BLaER1 treated with 17β-estradiol and CSF1 and Interleukin-3, amounts not matched to agents 10 nM and 100 nM (cell line): Measurements from ENCODE around the gene CLDN14.
A peak's percentile ranks its signal among the peaks of the same experiment; 100 is the strongest.

ENCODE experiments used
- H3K27ac ChIP-seq, 11 experiments: shearing (Covaris generic); formaldehyde crosslinking; 2 replicates each; pipeline ENCODE4 v1.8.1; 2022
- H3K27me3 ChIP-seq, 11 experiments: shearing (Covaris generic); formaldehyde crosslinking; 2 replicates each; pipeline ENCODE4 v1.8.1; 2022
- H3K36me3 ChIP-seq, 11 experiments: shearing (Covaris generic); formaldehyde crosslinking; 2 replicates each; pipeline ENCODE4 v1.8.1; 2022
- H3K4me1 ChIP-seq, 10 experiments: shearing (Covaris generic); formaldehyde crosslinking; 2 replicates each; pipeline ENCODE4 v1.8.1; 2022
- H3K4me2 ChIP-seq, 11 experiments: shearing (Covaris generic); formaldehyde crosslinking; 2 replicates each; pipeline ENCODE4 v1.8.1; 2022
- H3K4me3 ChIP-seq, 10 experiments: shearing (Covaris generic); formaldehyde crosslinking; 2 replicates each; pipeline ENCODE4 v1.8.1; 2022
- H3K9ac ChIP-seq, 11 experiments: shearing (Covaris generic); formaldehyde crosslinking; 2 replicates each; pipeline ENCODE4 v1.8.1; 2022
- H3K9me3 ChIP-seq, 11 experiments: shearing (Covaris generic); formaldehyde crosslinking; replicated peaks in 1 of 11; 2 replicates each; pipeline ENCODE4 v1.8.1; 2022
- H4K20me1 ChIP-seq, 11 experiments: shearing (Covaris generic); formaldehyde crosslinking; 2 replicates each; pipeline ENCODE4 v1.8.1; 2022
- Cebpa-rat ChIP-seq, 11 experiments: shearing (Covaris generic); IDR thresholded peaks; 2 replicates each; pipeline ENCODE4 v1.8.1; 2022

The CLDN14 gene

GRCh38 chr21:36513430-36513829 lies 33.5 kb upstream of the CLDN14 start:
- no peak for TF ChIP-seq Cebpa-rat (IDR thresholded peaks at IDR 0.05)
- H3K36me3 ChIP-seq, result no peaks in the 10 kb centered on the region
- H3K4me3 ChIP-seq, result no peak overlapping the region
- no peak overlapping the region for H3K27ac ChIP-seq
- peak overlapping the region in 8 of 11 experiments; percentile 9 to 71 (median 41); a peak in 14 of 22 replicates for H3K4me2 ChIP-seq
- H3K9me3 ChIP-seq, result peaks cover 0 to 21% (median 8%) of the 10 kb centered on the region in 11 experiments; a peak in 9 of 22 replicates
- H3K9ac ChIP-seq, result no peak overlapping the region
- no peaks in the 10 kb centered on the region for H3K27me3 ChIP-seq
- H3K4me1 ChIP-seq, result peaks cover 0 to 45% (median 30%) of the 10 kb centered on the region in 10 experiments; a peak in 15 of 20 replicates
- no peaks in the 10 kb centered on the region for H4K20me1 ChIP-seq

GRCh38 chr21:36512971-36513370 lies 33.0 kb upstream of the CLDN14 start:
- H3K4me1 ChIP-seq, result peaks cover 0 to 50% (median 33%) of the 10 kb centered on the region in 10 experiments; a peak in 15 of 20 replicates
- H3K9ac ChIP-seq, result no peak overlapping the region
- TF ChIP-seq Cebpa-rat (IDR thresholded peaks at IDR 0.05), result no peak
- H4K20me1 ChIP-seq, result no peaks in the 10 kb centered on the region
- H3K27me3 ChIP-seq, result no peaks in the 10 kb centered on the region
- H3K4me2 ChIP-seq, result peak overlapping the region in 6 of 11 experiments; percentile 20 to 71 (median 50); a peak in 10 of 22 replicates
- H3K4me3 ChIP-seq, result no peak overlapping the region
- peaks cover 0 to 21% (median 7%) of the 10 kb centered on the region in 11 experiments; a peak in 7 of 22 replicates for H3K9me3 ChIP-seq
- H3K27ac ChIP-seq, result no peak overlapping the region
- no peaks in the 10 kb centered on the region for H3K36me3 ChIP-seq

- Histone ChIP-seq H3K4me3 (no peak overlapping the region), H3K4me2 (peak overlapping the region in 9 of 11 experiments; percentile 6 to 76 (median 39); a peak in 16 of 22 replicates)
- no peak for TF ChIP-seq Cebpa-rat (IDR thresholded peaks at IDR 0.05)
These were observed 31.7 kb upstream of the CLDN14 start for GRCh38 chr21:36511484-36512220.

DNA sequence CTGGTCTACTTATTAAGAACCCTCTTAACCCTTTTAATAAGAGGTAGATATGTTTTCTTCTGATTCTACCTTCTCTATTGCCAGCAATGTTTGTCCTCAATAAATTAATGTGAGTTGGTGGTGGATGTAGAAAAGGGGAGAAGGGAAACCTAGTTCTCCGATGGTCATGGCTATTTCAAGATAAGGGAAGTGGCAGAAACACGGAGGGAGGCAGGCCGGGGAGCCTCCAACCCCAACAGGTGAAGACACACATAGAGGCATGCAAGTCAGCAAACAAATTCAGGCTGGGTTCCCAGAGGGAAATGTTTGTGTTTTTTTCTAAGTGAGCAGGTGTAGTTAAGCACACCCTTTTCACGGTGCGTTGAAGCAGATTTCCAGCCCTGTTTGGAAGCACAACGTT lies 31.0 kb upstream of the CLDN14 start:
- Histone ChIP-seq H3K4me2 (peak overlapping the region in 9 of 11 experiments; percentile 6 to 76 (median 39); a peak in 15 of 22 replicates), H3K27ac (no peak overlapping the region), H4K20me1 (no peaks in the 10 kb centered on the region), H3K4me3 (no peak overlapping the region), H3K36me3 (no peaks in the 10 kb centered on the region), H3K4me1 (peaks cover 0 to 70% (median 49%) of the 10 kb centered on the region in 10 experiments; a peak in 15 of 20 replicates), H3K9me3 (peaks cover 0 to 15% (median 7%) of the 10 kb centered on the region in 11 experiments; a peak in 7 of 22 replicates), H3K9ac (no peak overlapping the region), H3K27me3 (no peaks in the 10 kb centered on the region)
- TF ChIP-seq Cebpa-rat (IDR thresholded peaks at IDR 0.05), result no peak

More at GRCh38 chr21:36511484-36512220, 31.7 kb upstream of the CLDN14 start:
- Histone ChIP-seq H3K9ac (no peak overlapping the region), H4K20me1 (no peaks in the 10 kb centered on the region), H3K9me3 (peaks cover 0 to 15% (median 7%) of the 10 kb centered on the region in 11 experiments; a peak in 7 of 22 replicates), H3K4me1 (peaks cover 0 to 63% (median 44%) of the 10 kb centered on the region in 10 experiments; a peak in 15 of 20 replicates), H3K27ac (no peak overlapping the region), H3K27me3 (no peaks in the 10 kb centered on the region), H3K36me3 (no peaks in the 10 kb centered on the region)

GRCh38 chr21:36509973-36510664 lies 30.2 kb upstream of the CLDN14 start:
- peaks cover 0 to 78% (median 49%) of the 10 kb centered on the region in 10 experiments; a peak in 15 of 20 replicates for H3K4me1 ChIP-seq
- TF ChIP-seq Cebpa-rat (IDR thresholded peaks at IDR 0.05), result no peak
- no peaks in the 10 kb centered on the region for H3K36me3 ChIP-seq
- H4K20me1 ChIP-seq, result no peaks in the 10 kb centered on the region
- peak overlapping the region in 5 of 11 experiments; percentile 25 to 76 (median 54); a peak in 9 of 22 replicates for H3K4me2 ChIP-seq
- H3K9me3 ChIP-seq, result peaks cover 0 to 15% (median 7%) of the 10 kb centered on the region in 11 experiments; a peak in 7 of 22 replicates
- no peak overlapping the region for H3K9ac ChIP-seq
- no peaks in the 10 kb centered on the region for H3K27me3 ChIP-seq
- H3K4me3 ChIP-seq, result no peak overlapping the region
- no peak overlapping the region for H3K27ac ChIP-seq

GRCh38 chr21:36508948-36509347 lies 29.0 kb upstream of the CLDN14 start:
- H3K27ac ChIP-seq, result no peak overlapping the region

GRCh38 chr21:36507397-36508018 lies 27.6 kb upstream of the CLDN14 start:
- H3K36me3 ChIP-seq, result no peaks in the 10 kb centered on the region
- no peaks in the 10 kb centered on the region for H4K20me1 ChIP-seq
- TF ChIP-seq Cebpa-rat (IDR thresholded peaks at IDR 0.05), result no peak
- H3K4me3 ChIP-seq, result no peak overlapping the region
- H3K4me1 ChIP-seq, result peaks cover 0 to 74% (median 40%) of the 10 kb centered on the region in 10 experiments; a peak in 15 of 20 replicates
- H3K9ac ChIP-seq, result no peak overlapping the region
- no peak overlapping the region for H3K27ac ChIP-seq
- no peaks in the 10 kb centered on the region for H3K27me3 ChIP-seq
- H3K4me2 ChIP-seq, result peak overlapping the region in 9 of 11 experiments; percentile 18 to 65 (median 62); a peak in 17 of 22 replicates
- H3K9me3 ChIP-seq, result peaks cover 0 to 15% (median 7%) of the 10 kb centered on the region in 11 experiments; a peak in 7 of 22 replicates

More at GRCh38 chr21:36508948-36509347, 29.0 kb upstream of the CLDN14 start:
- Histone ChIP-seq H3K36me3 (no peaks in the 10 kb centered on the region), H3K9me3 (peaks cover 0 to 15% (median 7%) of the 10 kb centered on the region in 11 experiments; a peak in 7 of 22 replicates), H3K4me3 (no peak overlapping the region), H3K4me2 (peak overlapping the region in 7 of 11 experiments; percentile 4 to 64 (median 49); a peak in 10 of 22 replicates), H3K4me1 (peaks cover 0 to 86% (median 49%) of the 10 kb centered on the region in 10 experiments; a peak in 15 of 20 replicates), H3K27me3 (no peaks in the 10 kb centered on the region), H3K9ac (no peak overlapping the region), H4K20me1 (no peaks in the 10 kb centered on the region)
- TF ChIP-seq Cebpa-rat (IDR thresholded peaks at IDR 0.05), result no peak

DNA sequence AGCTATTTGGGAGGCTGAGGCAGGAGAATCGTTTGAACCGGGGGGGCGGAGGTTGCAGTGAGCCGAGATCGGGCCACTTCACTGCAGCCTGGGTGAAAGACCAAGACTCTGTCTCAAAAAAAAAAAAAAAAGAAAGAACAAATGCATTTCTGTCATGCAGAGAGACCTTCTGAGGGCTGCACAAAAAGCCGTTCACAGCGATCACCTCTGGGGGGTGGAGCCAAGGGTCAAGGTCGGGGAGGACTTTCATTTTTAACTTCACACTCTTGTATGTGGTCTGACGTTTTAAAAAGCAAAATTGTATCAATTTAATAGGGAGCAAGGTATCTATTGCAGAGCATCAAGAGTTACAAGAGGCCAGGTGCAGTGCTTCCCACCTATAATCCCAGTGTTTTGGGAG lies 26.6 kb upstream of the CLDN14 start:
- Histone ChIP-seq H3K4me1 (peaks cover 0 to 64% (median 32%) of the 10 kb centered on the region in 10 experiments; a peak in 15 of 20 replicates), H3K4me2 (peak overlapping the region in 8 of 11 experiments; percentile 36 to 65 (median 62); a peak in 13 of 22 replicates), H3K9me3 (peaks cover 0 to 15% (median 7%) of the 10 kb centered on the region in 11 experiments; a peak in 7 of 22 replicates), H3K4me3 (no peak overlapping the region), H3K27me3 (no peaks in the 10 kb centered on the region), H3K27ac (no peak overlapping the region), H3K36me3 (no peaks in the 10 kb centered on the region), H4K20me1 (no peaks in the 10 kb centered on the region), H3K9ac (no peak overlapping the region)
- TF ChIP-seq Cebpa-rat (IDR thresholded peaks at IDR 0.05), result no peak
